T-cell (primary cell): Measurements from ENCODE around the gene RHOG. TPM values are rescaled to one million over a fixed set of nuclear protein-coding genes. Genes with fewer than 3 reads are reported as not detected.
"Not testable (repeated sequence)": the region's sequence is repeated elsewhere in the genome, so short reads cannot be mapped to it uniquely, and the experiment has no call there.

Experiments used
- ATAC-seq, 4 experiments: fragments of 200-7000 bp in 3 of 4; fragments of 150-1000 bp in 1 of 4; cut with Tn5 transposase; replicated peaks in 1 of 4; 1 replicate in 3 of 4; 2 replicates in 1 of 4; pipeline ENCODE4 v1.10.0; 2021; ENCODE audit warnings: moderate library complexity in 3 of 4, mild to moderate bottlenecking in 2 of 4, moderate number of reproducible peaks in 1 of 4
- CTCF ChIA-PET, 2 donors: fragments of 300-600 bp; sonication (Branson Sonifier 250); formaldehyde crosslinking; loops; one replicate each; lab custom pipeline; 2022; ENCODE audit warnings: antibody characterized with exemption in 2 of 2; lab: Charles Lee
- POLR2A ChIA-PET, 2 donors: fragments of 300-600 bp; sonication (Branson Sonifier 250); formaldehyde crosslinking; loops; one replicate each; lab custom pipeline; 2022; ENCODE audit warnings: antibody characterized with exemption in 2 of 2; lab: Charles Lee
- DNase-seq, 35 experiments: peaks; one replicate each; pipeline versions ENCODE4 v3.0.0 to v3.0.0-alpha.2; 2013 to 2023
- H3K27ac ChIP-seq: one replicate; pipeline ENCODE4 v1.5.1; 2013; ENCODE audit warnings: low read length
- H3K27me3 ChIP-seq, 2 experiments: replicated peaks in 1 of 2; 1 replicate in 1 of 2; 2 replicates in 1 of 2; pipeline versions ENCODE4 v1.6.1 to v1.7.0; 2013; ENCODE audit warnings: low read length in 1 of 2, mixed read lengths in 1 of 2; ENCODE audit not compliant: control insufficient read depth in 2 of 2, insufficient read depth in 2 of 2; ENCODE audit errors: extremely low read depth in 1 of 2
- H3K36me3 ChIP-seq, 2 donors: 1 replicate in 1 of 2; 2 replicates in 1 of 2; pipeline versions ENCODE4 v1.6.1 to v1.7.0; 2013; ENCODE audit warnings: low read length in 1 of 2; ENCODE audit not compliant: control insufficient read depth in 2 of 2, insufficient read depth in 1 of 2; ENCODE audit errors: extremely low read depth in 1 of 2
- H3K4me1 ChIP-seq, 2 experiments: 1 replicate in 1 of 2; 2 replicates in 1 of 2; pipeline versions ENCODE4 v1.6.1 to v1.7.0; 2013; ENCODE audit warnings: low read length in 2 of 2, mixed read lengths in 1 of 2; ENCODE audit not compliant: insufficient read depth in 2 of 2, control insufficient read depth in 1 of 2; ENCODE audit errors: extremely low read depth in 1 of 2
- H3K4me3 ChIP-seq, 2 donors: 1 replicate in 1 of 2; 2 replicates in 1 of 2; pipeline versions ENCODE4 v1.5.1 to v1.7.0; 2013; ENCODE audit warnings: mild to moderate bottlenecking in 2 of 2, low read length in 1 of 2, moderate library complexity in 1 of 2; ENCODE audit not compliant: control insufficient read depth in 1 of 2; ENCODE audit errors: extremely low read depth in 1 of 2
- H3K9me3 ChIP-seq: 2 replicates; pipeline ENCODE4 v1.7.0; 2013
- H3K27ac Mint-ChIP-seq, 2 donors: one replicate each; pipeline ENCODE4 v1.8.0; 2020 to 2021; ENCODE audit warnings: mild to moderate bottlenecking in 2 of 2, mixed read lengths in 2 of 2
- H3K27me3 Mint-ChIP-seq, 2 donors: one replicate each; pipeline ENCODE4 v1.8.0; 2021 to 2022; ENCODE audit warnings: mixed read lengths in 2 of 2
- H3K36me3 Mint-ChIP-seq: one replicate; pipeline ENCODE4 v1.8.0; 2021; ENCODE audit warnings: mixed read lengths
- H3K4me1 Mint-ChIP-seq, 3 donors: one replicate each; pipeline ENCODE4 v1.8.0; 2020 to 2022; ENCODE audit warnings: mixed read lengths in 3 of 3, mild to moderate bottlenecking in 1 of 3
- H3K4me3 Mint-ChIP-seq, 3 donors: one replicate each; pipeline ENCODE4 v1.8.0; 2020 to 2022; ENCODE audit warnings: mild to moderate bottlenecking in 3 of 3, mixed read lengths in 3 of 3, moderate library complexity in 3 of 3
- H3K9me3 Mint-ChIP-seq, 3 donors: one replicate each; pipeline ENCODE4 v1.8.0; 2020 to 2022; ENCODE audit warnings: mixed read lengths in 3 of 3
- WGBS: methylation state at CpG from one replicate; pipeline ENCODE4 v1.1.5; 2013; ENCODE audit warnings: missing lambda C conversion rate; ENCODE audit not compliant: insufficient coverage; 5-methylcytosine and 5-hydroxymethylcytosine counted together
- total RNA-seq, 35 experiments: library from RNA in 6 of 35; stranded (reverse) in 6 of 35; fragments of 120-200 nt in 1 of 35; gene quantifications; one replicate each; pipeline versions ENCODE4 v1.2.1 to v1.2.4 and lab custom pipeline; 2013 to 2026

RHOG gene
- total RNA-seq, 5 donors from 2014 or later (not counting 1 experiment from before 2014, with no cell fraction given), result 88.1 to 108 (median 106) TPM

DNA sequence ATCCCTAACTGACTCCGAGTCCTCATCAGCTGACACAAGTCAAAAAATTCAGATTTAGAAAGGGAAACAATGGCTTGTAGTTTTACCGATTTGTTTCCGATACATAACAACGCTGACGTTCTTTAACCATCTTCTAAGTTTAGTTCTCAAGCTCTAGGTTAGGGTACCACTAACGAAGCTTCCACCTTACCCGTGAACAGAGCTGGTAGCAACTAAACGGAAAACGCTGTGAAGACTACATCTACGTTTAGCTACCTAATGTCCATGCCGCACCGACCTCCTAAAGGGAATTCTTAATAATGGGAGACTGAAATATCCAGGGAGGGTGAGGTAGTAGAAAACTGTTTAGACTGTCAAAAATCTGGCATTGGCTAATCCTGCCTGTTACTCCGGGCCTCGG lies 44.4 kb downstream of the RHOG start:
- POLR2A ChIA-PET, result interaction anchor here (0.5 to 1.5 kb wide), 5 partner anchors 11 to 191 kb away, joined by 3 to 12 read pairs (median 4); partner anchors contain the start of gene STIM1 (in 1 of the 2)
- no peaks in the 10 kb centered on the region for H3K27me3 Mint-ChIP-seq
- peaks cover 14% of the 10 kb centered on the region for H3K36me3 Mint-ChIP-seq
- peaks cover 52 to 53% (median 52%) of the 10 kb centered on the region in 3 donors for H3K4me1 Mint-ChIP-seq
- H3K27ac ChIP-seq, result peak overlapping the region; percentile 94
- no peaks in the 10 kb centered on the region for H3K9me3 ChIP-seq
- H3K27ac Mint-ChIP-seq, result peak overlapping the region; percentile 91 to 97
- WGBS, result 11% methylated on average over 6 of the region's 14 CpGs
- CTCF ChIA-PET, result interaction anchor here in 1 of 2 donors (0.8 to 1.9 kb wide), 4 partner anchors 11 to 45 kb away, joined by 3 to 11 read pairs (median 6); partner anchors contain the start of gene PGAP2
- DNase-seq (peak in 1 of 35 experiments; percentile 35), ATAC-seq (no peak)
- peaks cover 11 to 26% of the 10 kb centered on the region in 2 donors for H3K36me3 ChIP-seq
- peaks cover 24 to 39% of the 10 kb centered on the region in 2 experiments for H3K4me1 ChIP-seq
- H3K9me3 Mint-ChIP-seq, result no peaks in the 10 kb centered on the region
- H3K4me3 Mint-ChIP-seq, result peak overlapping the region; percentile 89 to 97 (median 90)
- H3K4me3 ChIP-seq, result peak overlapping the region; percentile 78 to 97
- no peaks in the 10 kb centered on the region for H3K27me3 ChIP-seq

- DNase-seq (no peak), ATAC-seq (no peak)
- H3K27ac Mint-ChIP-seq, result peak overlapping the region; percentile 91 to 97
- peak overlapping the region; percentile 94 for H3K27ac ChIP-seq
- no peaks in the 10 kb centered on the region for H3K27me3 ChIP-seq
- peaks cover 52 to 53% (median 52%) of the 10 kb centered on the region in 3 donors for H3K4me1 Mint-ChIP-seq
- no peaks in the 10 kb centered on the region for H3K9me3 ChIP-seq
- H3K36me3 Mint-ChIP-seq, result peaks cover 14% of the 10 kb centered on the region
- H3K4me3 ChIP-seq, result peak overlapping the region; percentile 78 to 97
- peak overlapping the region; percentile 89 to 97 (median 90) for H3K4me3 Mint-ChIP-seq
- ChIA-PET POLR2A (interaction anchor here (0.6 to 1.5 kb wide), 5 partner anchors 10 to 192 kb away, joined by 3 to 12 read pairs (median 5); partner anchors contain the start of gene STIM1 (in 1 of the 2)), CTCF (interaction anchor here in 1 of 2 donors (0.5 to 1.9 kb wide), 6 partner anchors 11 to 889 kb away, joined by 3 to 11 read pairs (median 6); partner anchors contain the start of gene PGAP2)
- 13% methylated on average over 6 of the region's 6 CpGs for WGBS
- no peaks in the 10 kb centered on the region for H3K27me3 Mint-ChIP-seq
- peaks cover 13 to 26% of the 10 kb centered on the region in 2 donors for H3K36me3 ChIP-seq
- peaks cover 24 to 39% of the 10 kb centered on the region in 2 experiments for H3K4me1 ChIP-seq
- H3K9me3 Mint-ChIP-seq, result no peaks in the 10 kb centered on the region
Observed at GRCh38 chr11:3796002-3796311, 44.8 kb downstream of the RHOG start.

- H3K9me3 Mint-ChIP-seq, result no peaks in the 10 kb centered on the region
- H3K4me1 ChIP-seq, result peaks cover 24 to 39% of the 10 kb centered on the region in 2 experiments
- no peaks in the 10 kb centered on the region for H3K9me3 ChIP-seq
- peak overlapping the region in 1 of 2 donors; percentile 78 for H3K4me3 ChIP-seq
- H3K27ac ChIP-seq, result peak overlapping the region; percentile 94
- peak overlapping the region; percentile 91 to 97 for H3K27ac Mint-ChIP-seq
- CTCF ChIA-PET, result interaction anchor here in 1 of 2 donors (0.5 to 1.9 kb wide), 6 partner anchors 10 to 889 kb away, joined by 3 to 11 read pairs (median 6); partner anchors contain the start of gene PGAP2
- peaks cover 53 to 58% (median 55%) of the 10 kb centered on the region in 3 donors for H3K4me1 Mint-ChIP-seq
- peaks cover 13 to 26% of the 10 kb centered on the region in 2 donors for H3K36me3 ChIP-seq
- ATAC-seq (no peak), DNase-seq (no peak)
- POLR2A ChIA-PET, result interaction anchor here (0.6 to 1.5 kb wide), 7 partner anchors 10 to 192 kb away, joined by 3 to 12 read pairs (median 4); partner anchors contain the start of gene STIM1 (in 1 of the 2)
- peaks cover 14% of the 10 kb centered on the region for H3K36me3 Mint-ChIP-seq
- no peaks in the 10 kb centered on the region for H3K27me3 Mint-ChIP-seq
- H3K4me3 Mint-ChIP-seq, result peak overlapping the region; percentile 89 to 97 (median 90)
- no CpG with 5 or more reads among the region's 8 CpGs for WGBS
- H3K27me3 ChIP-seq, result no peaks in the 10 kb centered on the region
Observed at GRCh38 chr11:3795131-3796001, 45.4 kb downstream of the RHOG start.

- Histone ChIP-seq H3K4me1 (peaks cover 26 to 41% of the 10 kb centered on the region in 2 experiments), H3K36me3 (peaks cover 15 to 28% of the 10 kb centered on the region in 2 donors)
- H3K4me1 Mint-ChIP-seq, result peaks cover 60 to 62% (median 61%) of the 10 kb centered on the region in 3 donors
- ChIA-PET CTCF (interaction anchor here in 1 of 2 donors (1.2 kb wide), 1 partner anchor 37 kb away, joined by 3 read pairs; no protein-coding TSS in a partner anchor), POLR2A (interaction anchor here (0.5 to 1.3 kb wide), 4 partner anchors 9 to 38 kb away, joined by 3 to 9 read pairs (median 4); no protein-coding TSS in a partner anchor)
- peaks cover 14% of the 10 kb centered on the region for H3K36me3 Mint-ChIP-seq
- 94% methylated on average over 7 of the region's 10 CpGs for WGBS
- H3K9me3 Mint-ChIP-seq, H3K27me3 ChIP-seq, H3K4me3 ChIP-seq, H3K9me3 ChIP-seq, H3K27me3 Mint-ChIP-seq, ATAC-seq, H3K27ac ChIP-seq, DNase-seq: not testable (repeated sequence)
- H3K4me3 Mint-ChIP-seq, result peak overlapping the region in 1 of 3 donors; percentile 89
- H3K27ac Mint-ChIP-seq, result peak overlapping the region; percentile 31 to 39
Observed at GRCh38 chr11:3794387-3794786, 46.4 kb downstream of the RHOG start.

GRCh38 chr11:3786781-3787428 lies 53.9 kb downstream of the RHOG start:
- DNase-seq, result no peak
- POLR2A ChIA-PET, result no interaction called here
- peaks cover 10% of the 10 kb centered on the region for H3K36me3 Mint-ChIP-seq
- H3K27me3 Mint-ChIP-seq, result no peaks in the 10 kb centered on the region
- Histone ChIP-seq H3K27me3 (no peaks in the 10 kb centered on the region), H3K36me3 (peaks cover 6 to 10% of the 10 kb centered on the region in 2 donors), H3K27ac (peak overlapping the region; percentile 16), H3K9me3 (no peaks in the 10 kb centered on the region), H3K4me1 (peaks cover 13 to 39% of the 10 kb centered on the region in 2 experiments), H3K4me3 (no peak overlapping the region)
- WGBS, result 92% methylated on average over 5 of the region's 8 CpGs
- peak overlapping the region; percentile 76 to 85 for H3K27ac Mint-ChIP-seq
- CTCF ChIA-PET, result interaction anchor here in 1 of 2 donors (0.8 kb wide), 1 partner anchor 22 kb away, joined by 4 read pairs; the partner anchor contains the start of gene PGAP2
- no peaks in the 10 kb centered on the region for H3K9me3 Mint-ChIP-seq
- peak overlapping the region in 2 of 3 donors; percentile 11 to 63 for H3K4me3 Mint-ChIP-seq
- peaks cover 71 to 75% (median 74%) of the 10 kb centered on the region in 3 donors for H3K4me1 Mint-ChIP-seq
- ATAC-seq, result no peak
